HL-60/S4 (cell line): Measurements from ENCODE around the gene VAC14.
"Not testable (repeated sequence)": the region's sequence is repeated elsewhere in the genome, so short reads cannot be mapped to it uniquely, and the experiment has no call there.

ENCODE experiments used
- in situ Hi-C: fragments of 300-500 bp; cut with MboI; formaldehyde crosslinking; loops from 2 replicates; pipeline ENCODE4 v1.14.3; 2022; ENCODE audit warnings: low sequenced_read_pairs

Gene VAC14

GRCh38 chr16:70800781-70801480 lies at the start of gene VAC14:
Gene VAC14 (minus strand): TSS chr16:70801158. CDS start chr16:70800900, 258 bp downstream.
- in situ Hi-C loops, result no loop called here

- in situ Hi-C loops, result not testable (repeated sequence)
Observed at GRCh38 chr16:70823498-70824118, 22.6 kb upstream of the VAC14 start.

GRCh38 chr16:70822734-70823133 lies 21.8 kb upstream of the VAC14 start:
- in situ Hi-C loops, result not testable (repeated sequence)

GRCh38 chr16:70818088-70818487 lies 17.1 kb upstream of the VAC14 start:
- in situ Hi-C loops, result not testable (repeated sequence)

GRCh38 chr16:70809392-70810060 lies 8.6 kb upstream of the VAC14 start:
- in situ Hi-C loops, result no loop called here

GRCh38 chr16:70808371-70808770 lies 7.4 kb upstream of the VAC14 start:
- in situ Hi-C loops, result no loop called here

- in situ Hi-C loops, result no loop called here
Observed at GRCh38 chr16:70805787-70806186, 4.8 kb upstream of the VAC14 start.

GRCh38 chr16:70805380-70805779 lies 4.4 kb upstream of the VAC14 start:
- in situ Hi-C loops, result no loop called here

- in situ Hi-C loops, result no loop called here
Observed at GRCh38 chr16:70804734-70805169, 3.8 kb upstream of the VAC14 start.

- in situ Hi-C loops, result no loop called here
Observed at GRCh38 chr16:70804153-70804733, 3.3 kb upstream of the VAC14 start.

- in situ Hi-C loops, result no loop called here
Observed at GRCh38 chr16:70803319-70803718, 2.4 kb upstream of the VAC14 start.

GRCh38 chr16:70801611-70802010 lies 653 bp upstream of the VAC14 start:
- in situ Hi-C loops, result no loop called here

- in situ Hi-C loops, result no loop called here
Observed at GRCh38 chr16:70800311-70800710, 647 bp downstream of the VAC14 start.

- in situ Hi-C loops, result no loop called here
Observed at GRCh38 chr16:70796301-70796700, 4.7 kb downstream of the VAC14 start.

GRCh38 chr16:70795296-70795912 lies 5.6 kb downstream of the VAC14 start:
- in situ Hi-C loops, result no loop called here

GRCh38 chr16:70793851-70794502 lies 7.0 kb downstream of the VAC14 start:
- in situ Hi-C loops, result no loop called here

GRCh38 chr16:70790815-70791214 lies 10.1 kb downstream of the VAC14 start:
- in situ Hi-C loops, result no loop called here

- in situ Hi-C loops, result no loop called here
Observed at GRCh38 chr16:70789595-70790447, 11.1 kb downstream of the VAC14 start.

- in situ Hi-C loops, result no loop called here
Observed at GRCh38 chr16:70788668-70789594, 12.0 kb downstream of the VAC14 start.
